Coronary artery (tissue), 2 donors: Measurements from ENCODE around the gene NR2E3.
"Not testable (repeated sequence)": the region's sequence is repeated elsewhere in the genome, so short reads cannot be mapped to it uniquely, and the experiment has no call there.

Experiments
- DNase-seq: peaks from one replicate; pipeline ENCODE4 v3.0.0-alpha.2; 2017; ENCODE audit warnings: low spot score
- H3K27ac ChIP-seq, 2 donors: fragments of 200-600 bp; sonication (generic); one replicate each; pipeline ENCODE4 v1.5.1; 2016 to 2019
- H3K4me3 ChIP-seq: fragments of 200-600 bp; sonication (generic); 2 replicates; pipeline ENCODE4 v1.5.1; 2016; ENCODE audit warnings: mild to moderate bottlenecking, moderate library complexity
- CTCF ChIP-seq: fragments of 200-600 bp; sonication (generic); IDR thresholded peaks from one replicate; pipeline ENCODE4 v1.5.1; 2019; ENCODE audit warnings: antibody characterized with exemption

Gene NR2E3

GRCh38 chr15:71826196-71826595, 15.8 kb downstream of the NR2E3 start:
- H3K4me3 ChIP-seq = no peak overlapping the region

GRCh38 chr15:71830981-71831380, 20.6 kb downstream of the NR2E3 start:
- TF ChIP-seq CTCF = no peak
- Histone ChIP-seq H3K4me3 (no peak overlapping the region), H3K27ac (no peak overlapping the region)
- no peak for DNase-seq

More at GRCh38 chr15:71826196-71826595, 15.8 kb downstream of the NR2E3 start:
- DNase-seq = no peak
- H3K27ac ChIP-seq = no peak overlapping the region
- TF ChIP-seq CTCF = no peak

- Histone ChIP-seq H3K4me3 (no peak overlapping the region), H3K27ac (no peak overlapping the region)
- no peak for TF ChIP-seq CTCF
- no peak for DNase-seq
Observed at GRCh38 chr15:71841563-71841962, 31.2 kb downstream of the NR2E3 start.

- TF ChIP-seq CTCF = no peak
- DNase-seq = no peak
- no peak overlapping the region for H3K4me3 ChIP-seq
- H3K27ac ChIP-seq = no peak overlapping the region
Observed at GRCh38 chr15:71844916-71845315, 34.6 kb downstream of the NR2E3 start.

- TF ChIP-seq CTCF = no peak
- DNase-seq = no peak
- Histone ChIP-seq H3K27ac (no peak overlapping the region), H3K4me3 (no peak overlapping the region)
Observed at GRCh38 chr15:71853543-71853942, 43.2 kb downstream of the NR2E3 start.

- H3K27ac ChIP-seq, DNase-seq, H3K4me3 ChIP-seq: not testable (repeated sequence)
Observed at GRCh38 chr15:71858232-71858631, 47.9 kb downstream of the NR2E3 start.
